IMR-90 (cell line): ENCODE results near the gene FAM20A. TPM values are rescaled to one million over a fixed set of nuclear protein-coding genes. Genes with fewer than 3 reads are reported as not detected.

Experiments used
- ATAC-seq: fragments of 200-7000 bp; cut with Tn5 transposase; 2 replicates; pipeline ENCODE4 v1.9.1; 2020; ENCODE audit warnings: low read depth, mild to moderate bottlenecking, moderate library complexity
- BruUV-seq: library from RNA; stranded (reverse); fragments of 400-500 nt; replicated peaks from 2 replicates; lab custom pipeline; 2021; lab: Mats Ljungman, UMichigan
- CTCF ChIA-PET: fragments of 300-600 bp; formaldehyde crosslinking; extraction: SDS; loops from one replicate; lab custom pipeline; 2021; ENCODE audit warnings: antibody characterized with exemption; lab: Yijun Ruan, JAX
- POLR2A ChIA-PET: fragments of 300-600 bp; sonication (Branson Sonifier 250); formaldehyde crosslinking; loops from one replicate; lab custom pipeline; 2022; ENCODE audit warnings: antibody characterized with exemption; ENCODE audit not compliant: unreplicated experiment; lab: Charles Lee
- DNase-seq: peaks from one replicate; pipeline ENCODE4 v3.0.0; 2013
- H2AFZ ChIP-seq: replicated peaks from 2 replicates; pipeline ENCODE3; 2013; ENCODE audit warnings: low read length, mild to moderate bottlenecking; ENCODE audit not compliant: poor library complexity
- H2AK5ac ChIP-seq: 2 replicates; pipeline ENCODE4 v1.6.1; 2013; ENCODE audit warnings: low read depth, low read length, inconsistent platforms
- H2AK9ac ChIP-seq: replicated peaks from 2 replicates; pipeline ENCODE3; 2013; ENCODE audit warnings: mild to moderate bottlenecking, low read depth, low read length, moderate library complexity; ENCODE audit not compliant: poor library complexity
- H2BK120ac ChIP-seq: 2 replicates; pipeline ENCODE4 v1.6.1; 2013; ENCODE audit warnings: low read depth, low read length, inconsistent platforms
- H2BK15ac ChIP-seq: 3 replicates; pipeline ENCODE4 v1.6.1; 2013; ENCODE audit warnings: low read depth, low read length, inconsistent platforms
- H2BK20ac ChIP-seq: 2 replicates; pipeline ENCODE4 v1.6.1; 2013; ENCODE audit warnings: low read depth, mild to moderate bottlenecking, inconsistent platforms, low read length, moderate library complexity
- H2BK5ac ChIP-seq: 2 replicates; pipeline ENCODE4 v1.6.1; 2013; ENCODE audit warnings: mild to moderate bottlenecking, low read depth, low read length, inconsistent platforms; ENCODE audit not compliant: poor library complexity, severe bottlenecking
- H3K14ac ChIP-seq: replicated peaks from 2 replicates; pipeline ENCODE4 v1.6.1; 2013; ENCODE audit warnings: low read depth, low read length, inconsistent platforms
- H3K18ac ChIP-seq: 2 replicates; pipeline ENCODE4 v1.6.1; 2013; ENCODE audit warnings: low read depth, low read length, control low read depth
- H3K23ac ChIP-seq: 2 replicates; pipeline ENCODE4 v1.6.1; 2013; ENCODE audit warnings: low read depth, low read length, inconsistent platforms
- H3K27ac ChIP-seq: 2 replicates; pipeline ENCODE4 v1.5.1; 2013; ENCODE audit warnings: mild to moderate bottlenecking, control low read depth, low read length; ENCODE audit not compliant: insufficient read depth
- H3K27me3 ChIP-seq: 2 replicates; pipeline ENCODE4 v1.6.1; 2013; ENCODE audit warnings: low read length; ENCODE audit not compliant: control insufficient read depth, insufficient read depth
- H3K36me3 ChIP-seq: 2 replicates; pipeline ENCODE4 v1.6.1; 2013; ENCODE audit warnings: low read length, mixed read lengths; ENCODE audit not compliant: control insufficient read depth, insufficient read depth
- H3K4ac ChIP-seq: 2 replicates; pipeline ENCODE4 v1.6.1; 2013; ENCODE audit warnings: low read depth, low read length, inconsistent platforms
- H3K4me1 ChIP-seq: 2 replicates; pipeline ENCODE4 v1.6.1; 2013; ENCODE audit warnings: low read length, mixed read lengths; ENCODE audit not compliant: control insufficient read depth, insufficient read depth
- H3K4me2 ChIP-seq: 2 replicates; pipeline ENCODE4 v1.6.1; 2013; ENCODE audit warnings: low read depth, mild to moderate bottlenecking, control low read depth, low read length, moderate library complexity
- H3K4me3 ChIP-seq: 2 replicates; pipeline ENCODE4 v1.5.1; 2013; ENCODE audit warnings: low read depth, mild to moderate bottlenecking, control low read depth, low read length, moderate library complexity; ENCODE audit not compliant: insufficient read depth
- H3K56ac ChIP-seq: 2 replicates; pipeline ENCODE4 v1.6.1; 2013; ENCODE audit warnings: low read length, inconsistent platforms; ENCODE audit not compliant: insufficient read depth; ENCODE audit errors: extremely low read depth
- H3K79me1 ChIP-seq, 2 experiments: 2 replicates each; pipeline ENCODE4 v1.6.1; 2013; ENCODE audit warnings: low read length in 2 of 2, inconsistent platforms in 1 of 2, low read depth in 1 of 2
- H3K9ac ChIP-seq: 2 replicates; pipeline ENCODE4 v1.6.1; 2013; ENCODE audit warnings: low read depth, low read length, control low read depth
- H3K9me1 ChIP-seq: 2 replicates; pipeline ENCODE4 v1.6.1; 2013; ENCODE audit warnings: low read length, inconsistent platforms; ENCODE audit not compliant: insufficient read depth
- H3K9me3 ChIP-seq: 2 replicates; pipeline ENCODE4 v1.6.1; 2013; ENCODE audit warnings: low read length; ENCODE audit not compliant: control insufficient read depth, insufficient read depth
- H4K20me1 ChIP-seq: 2 replicates; pipeline ENCODE4 v1.6.1; 2013; ENCODE audit warnings: low read length, inconsistent platforms; ENCODE audit not compliant: insufficient read depth
- H4K5ac ChIP-seq: 2 replicates; pipeline ENCODE4 v1.6.1; 2013; ENCODE audit warnings: mild to moderate bottlenecking, low read depth, low read length, control low read depth
- H4K8ac ChIP-seq, 2 experiments: 2 replicates each; pipeline ENCODE4 v1.6.1; 2013; ENCODE audit warnings: low read depth in 2 of 2, low read length in 2 of 2, control low read depth in 1 of 2, inconsistent platforms in 1 of 2
- H4K91ac ChIP-seq: 2 replicates; pipeline ENCODE4 v1.6.1; 2013; ENCODE audit warnings: low read depth, low read length, inconsistent platforms; ENCODE audit not compliant: insufficient read depth
- BHLHE40 ChIP-seq: fragments of 150-350 bp; IDR thresholded peaks from 2 replicates; pipeline ENCODE4 v1.6.1; 2016; ENCODE audit warnings: mild to moderate bottlenecking, low read depth, low read length
- CEBPB ChIP-seq: IDR thresholded peaks from 2 replicates; pipeline ENCODE4 v1.6.1; 2012; ENCODE audit warnings: low read depth, low read length, improper control_type of control experiment
- CHD1 ChIP-seq: IDR thresholded peaks from 2 replicates; pipeline ENCODE4 v1.6.1; 2012; ENCODE audit warnings: low read depth, low read length, improper control_type of control experiment
- ELK1 ChIP-seq: fragments of 150-350 bp; IDR thresholded peaks from 2 replicates; pipeline ENCODE4 v1.6.1; 2016; ENCODE audit warnings: low read depth, mild to moderate bottlenecking, low read length, moderate library complexity, borderline replicate concordance
- FOS ChIP-seq: fragments of 150-350 bp; IDR thresholded peaks from 2 replicates; pipeline ENCODE4 v1.6.1; 2016; ENCODE audit warnings: low read depth, low read length
- MAFK ChIP-seq: IDR thresholded peaks from 2 replicates; pipeline ENCODE4 v1.6.1; 2012; ENCODE audit warnings: low read depth, low read length, improper control_type of control experiment
- MAZ ChIP-seq: IDR thresholded peaks from 2 replicates; pipeline ENCODE4 v1.6.1; 2012; ENCODE audit warnings: low read depth, mild to moderate bottlenecking, low read length, improper control_type of control experiment, moderate library complexity, borderline replicate concordance
- MXI1 ChIP-seq: IDR thresholded peaks from 2 replicates; pipeline ENCODE4 v1.6.1; 2012; ENCODE audit warnings: low read depth, mild to moderate bottlenecking, low read length, moderate library complexity, borderline replicate concordance
- NFE2L2 ChIP-seq: fragments of 150-350 bp; IDR thresholded peaks from 2 replicates; pipeline ENCODE4 v1.6.1; 2016; ENCODE audit warnings: low read depth, mild to moderate bottlenecking, low read length
- POLR2A ChIP-seq: IDR thresholded peaks from 2 replicates; pipeline ENCODE4 v1.6.1; 2012; ENCODE audit warnings: mild to moderate bottlenecking, low read depth, low read length
- RAD21 ChIP-seq: IDR thresholded peaks from 2 replicates; pipeline ENCODE4 v1.6.1; 2012; ENCODE audit warnings: low read length, improper control_type of control experiment
- RCOR1 ChIP-seq: IDR thresholded peaks from 2 replicates; pipeline ENCODE4 v1.6.1; 2012; ENCODE audit warnings: mild to moderate bottlenecking, low read length, improper control_type of control experiment; ENCODE audit not compliant: insufficient replicate concordance
- RFX5 ChIP-seq: IDR thresholded peaks from 2 replicates; pipeline ENCODE4 v1.8.0; 2012; ENCODE audit warnings: low read depth, mild to moderate bottlenecking, low read length, moderate library complexity
- SMC3 ChIP-seq: fragments of 150-350 bp; IDR thresholded peaks from 2 replicates; pipeline ENCODE4 v1.6.1; 2016; ENCODE audit warnings: low read depth, mild to moderate bottlenecking, antibody characterized with exemption, low read length, moderate library complexity
- WGBS, 2 experiments: methylation state at CpG; one replicate each; pipeline versions ENCODE4 v1.1.5 to v1.1.7; 2013; ENCODE audit warnings: missing lambda C conversion rate in 2 of 2; ENCODE audit not compliant: insufficient read length in 1 of 2; ENCODE audit errors: extremely low coverage in 2 of 2; 5-methylcytosine and 5-hydroxymethylcytosine counted together
- dilution Hi-C: fragments of 300-500 bp; cut with HindIII; formaldehyde crosslinking; loops from one replicate; pipeline ENCODE4 v1.14.3; 2018; ENCODE audit warnings: low sequenced_read_pairs; ENCODE audit not compliant: unreplicated experiment
- in situ Hi-C: fragments of 300-500 bp; cut with MboI; formaldehyde crosslinking; loops from 3 replicates; pipeline ENCODE4 v1.14.3; 2019; ENCODE audit warnings: low sequenced_read_pairs, inconsistent platforms, mixed read lengths
- intact Hi-C: fragments of 100-400 bp; cut with micrococcal nuclease; formaldehyde crosslinking; loops from 2 replicates; pipeline ENCODE4 v1.10.0; 2022
- polyA plus RNA-seq, 3 experiments: library from polyadenylated mRNA; depleted of rRNA; stranded (reverse); fragments of >200 nt; gene quantifications; 2 replicates each; pipeline ENCODE4 v1.2.3, GENCODE V29; 2012; ENCODE audit warnings: low replicate concordance in 1 of 3
- total RNA-seq: library from RNA; depleted of rRNA; stranded (reverse); fragments of >200 nt; gene quantifications from 2 replicates; pipeline ENCODE4 v1.2.3, GENCODE V29; 2012
- TF ChIP-seq, protein P1 (sequence below): conservative IDR thresholded peaks from 2 replicates; pipeline ENCODE4 v1.5.1; 2012; ENCODE audit warnings: mild to moderate bottlenecking, low read depth, low read length, improper control_type of control experiment
- TF ChIP-seq, protein P2 (sequence below): fragments of 150-350 bp; IDR thresholded peaks from 2 replicates; pipeline ENCODE4 v1.6.1; 2017; ENCODE audit warnings: mild to moderate bottlenecking, antibody characterized with exemption, low read length, low read depth

The FAM20A gene
- total and polyA plus RNA-seq, 2 of the 4 experiments (the other 2 are of a cell fraction) = not detected

DNA sequence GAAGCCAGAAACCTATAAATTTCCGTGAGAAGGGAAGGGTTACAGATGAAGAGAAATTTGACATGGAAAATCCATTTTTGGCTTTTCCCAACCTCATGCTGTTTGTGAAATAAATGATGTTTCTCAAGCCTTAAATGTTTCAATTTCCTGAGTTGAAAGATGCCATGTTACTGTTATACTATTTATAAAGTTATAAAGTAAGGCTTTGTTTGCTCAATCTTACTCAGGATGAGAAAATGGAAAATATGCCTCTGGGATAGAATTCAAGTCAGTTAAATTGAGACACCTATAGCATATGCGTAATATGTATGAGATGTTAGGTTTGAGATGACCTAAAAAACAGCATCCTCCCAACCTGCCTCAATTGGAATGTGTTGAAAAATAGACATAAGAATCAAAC lies 19.9 kb upstream of the FAM20A start:
- ATAC-seq = no peak
- H3K9ac ChIP-seq = no peak overlapping the region
- H3K14ac ChIP-seq = no peak overlapping the region
- no peak overlapping the region for H3K27ac ChIP-seq
- no peak overlapping the region for H3K18ac ChIP-seq
- H3K36me3 ChIP-seq = no peaks in the 10 kb centered on the region
- dilution Hi-C loops = no loop called here
- H3K79me1 ChIP-seq = no peaks in the 10 kb centered on the region
- no peaks in the 10 kb centered on the region for H3K4me1 ChIP-seq
- H3K56ac ChIP-seq = no peak overlapping the region
- H2AK5ac ChIP-seq = no peak overlapping the region
- H4K8ac ChIP-seq = no peak overlapping the region
- no peak for TF ChIP-seq SMC3
- TF ChIP-seq, protein P1, sequence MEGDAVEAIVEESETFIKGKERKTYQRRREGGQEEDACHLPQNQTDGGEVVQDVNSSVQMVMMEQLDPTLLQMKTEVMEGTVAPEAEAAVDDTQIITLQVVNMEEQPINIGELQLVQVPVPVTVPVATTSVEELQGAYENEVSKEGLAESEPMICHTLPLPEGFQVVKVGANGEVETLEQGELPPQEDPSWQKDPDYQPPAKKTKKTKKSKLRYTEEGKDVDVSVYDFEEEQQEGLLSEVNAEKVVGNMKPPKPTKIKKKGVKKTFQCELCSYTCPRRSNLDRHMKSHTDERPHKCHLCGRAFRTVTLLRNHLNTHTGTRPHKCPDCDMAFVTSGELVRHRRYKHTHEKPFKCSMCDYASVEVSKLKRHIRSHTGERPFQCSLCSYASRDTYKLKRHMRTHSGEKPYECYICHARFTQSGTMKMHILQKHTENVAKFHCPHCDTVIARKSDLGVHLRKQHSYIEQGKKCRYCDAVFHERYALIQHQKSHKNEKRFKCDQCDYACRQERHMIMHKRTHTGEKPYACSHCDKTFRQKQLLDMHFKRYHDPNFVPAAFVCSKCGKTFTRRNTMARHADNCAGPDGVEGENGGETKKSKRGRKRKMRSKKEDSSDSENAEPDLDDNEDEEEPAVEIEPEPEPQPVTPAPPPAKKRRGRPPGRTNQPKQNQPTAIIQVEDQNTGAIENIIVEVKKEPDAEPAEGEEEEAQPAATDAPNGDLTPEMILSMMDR = no peak
- TF ChIP-seq ELK1 = no peak
- TF ChIP-seq BHLHE40 = no peak
- no peak for TF ChIP-seq RCOR1
- no peak for TF ChIP-seq CEBPB
- no peak for TF ChIP-seq RFX5
- TF ChIP-seq RAD21 = no peak
- TF ChIP-seq MAFK = no peak
- TF ChIP-seq, protein P2, sequence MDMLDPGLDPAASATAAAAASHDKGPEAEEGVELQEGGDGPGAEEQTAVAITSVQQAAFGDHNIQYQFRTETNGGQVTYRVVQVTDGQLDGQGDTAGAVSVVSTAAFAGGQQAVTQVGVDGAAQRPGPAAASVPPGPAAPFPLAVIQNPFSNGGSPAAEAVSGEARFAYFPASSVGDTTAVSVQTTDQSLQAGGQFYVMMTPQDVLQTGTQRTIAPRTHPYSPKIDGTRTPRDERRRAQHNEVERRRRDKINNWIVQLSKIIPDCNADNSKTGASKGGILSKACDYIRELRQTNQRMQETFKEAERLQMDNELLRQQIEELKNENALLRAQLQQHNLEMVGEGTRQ = no peak
- no peak for TF ChIP-seq MXI1
- TF ChIP-seq CHD1 = no peak
- TF ChIP-seq FOS = no peak
- no peak for TF ChIP-seq POLR2A
- no peak for TF ChIP-seq NFE2L2
- TF ChIP-seq MAZ = no peak
- in situ Hi-C loops = no loop called here
- H3K4ac ChIP-seq = no peak overlapping the region
- CTCF ChIA-PET = no interaction called here
- H2AFZ ChIP-seq = no peak overlapping the region
- POLR2A ChIA-PET = no interaction called here
- H4K91ac ChIP-seq = no peak overlapping the region
- no CpG with 5 or more reads among the region's 2 CpGs for WGBS, 2 experiments
- H2BK5ac ChIP-seq = no peak overlapping the region
- no peak overlapping the region for H3K4me3 ChIP-seq
- no peak overlapping the region for H2AK9ac ChIP-seq
- DNase-seq = no peak
- no peak overlapping the region for H2BK20ac ChIP-seq
- intact Hi-C loops = no loop called here
- no peak overlapping the region for H4K5ac ChIP-seq
- H3K23ac ChIP-seq = no peak overlapping the region
- no peak overlapping the region for H2BK15ac ChIP-seq
- H3K9me3 ChIP-seq = no peaks in the 10 kb centered on the region
- H3K9me1 ChIP-seq = no peaks in the 10 kb centered on the region
- no peaks in the 10 kb centered on the region for H4K20me1 ChIP-seq
- no TSS peak for BruUV-seq
- no peak overlapping the region for H3K4me2 ChIP-seq
- no peaks in the 10 kb centered on the region for H3K27me3 ChIP-seq
- no peak overlapping the region for H2BK120ac ChIP-seq
